ENCODE measurements around the gene TIPIN. TPM values are rescaled to one million over a fixed set of nuclear protein-coding genes. Genes with fewer than 3 reads are reported as not detected.

The TIPIN gene
- polyA plus RNA-seq, 1 of the 3 experiments (the other 2 are of a cell fraction): 5.7 TPM

DNA sequence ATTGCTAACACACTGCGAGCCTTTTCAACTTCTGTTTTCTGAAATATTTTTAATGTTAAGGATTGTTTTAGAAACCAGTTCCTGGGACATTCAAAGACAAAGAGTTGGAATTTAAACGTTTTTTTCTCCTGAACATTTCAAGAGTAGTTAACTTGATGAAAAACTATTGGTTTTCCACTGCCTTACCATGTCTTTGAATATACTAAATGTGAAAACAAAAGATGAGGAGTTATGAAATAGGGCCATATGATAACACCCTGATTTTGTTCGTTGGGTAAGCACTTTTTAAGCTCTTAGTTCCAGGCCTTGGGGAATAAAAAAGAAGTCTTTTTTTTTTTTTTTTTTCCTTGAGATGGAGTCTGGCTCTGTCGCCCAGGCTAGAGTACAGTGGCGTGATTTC lies 60.3 kb downstream of the TIPIN start:
- no peak overlapping the region for H3K9ac ChIP-seq
- peaks cover 26% of the 10 kb centered on the region for H3F3A ChIP-seq (replicated peaks; ENCODE audit: insufficient read depth)
- H2AFZ ChIP-seq (ENCODE audit: low read depth): no peak overlapping the region
- H3K4me1 ChIP-seq (ENCODE audit: control insufficient read depth in 1 of 2, insufficient read depth in 2 of 2, low read depth in 1 of 2, low read length in 1 of 2): peaks cover 26% of the 10 kb centered on the region in 2 experiments; a peak in 3 of 4 replicates
- ChIA-PET POLR2A (no interaction called here), CTCF (no interaction called here)
- H3K27me3 ChIP-seq (ENCODE audit: insufficient read depth): no peaks in the 10 kb centered on the region
- no peak overlapping the region for H3K4me3 ChIP-seq (ENCODE audit: low read depth in 2 of 2, low read length in 1 of 2)
- DNase-seq: no peak
- no peaks in the 10 kb centered on the region for H3K9me3 ChIP-seq
- H3K9me2 ChIP-seq: no peaks in the 10 kb centered on the region
- peaks cover 0 to 9% of the 10 kb centered on the region in 2 experiments for H3K36me3 ChIP-seq (replicated peaks in 1 of 2; ENCODE audit: control insufficient read depth in 1 of 2, insufficient read depth in 2 of 2, low read length in 1 of 2)
- peaks cover 21% of the 10 kb centered on the region for H3K79me2 ChIP-seq (ENCODE audit: insufficient read depth)
- no peak overlapping the region for H3K27ac ChIP-seq (ENCODE audit: low read depth in 2 of 2, low read length in 1 of 2)
- TF ChIP-seq MXI1 (IDR thresholded peaks at IDR 0.05; ENCODE audit: low read depth, low read length) (no peak), GATA2 (CRISPR knock-in tag; IDR thresholded peaks at IDR 0.05) (no peak), ELF1 (IDR thresholded peaks at IDR 0.05) (no peak), CHD2 (IDR thresholded peaks at IDR 0.05; ENCODE audit: low read length, partially characterized antibody) (no peak), RAD21 (IDR thresholded peaks at IDR 0.05; ENCODE audit: low read length) (no peak), POLR2AphosphoS5 (IDR thresholded peaks at IDR 0.05; ENCODE audit: low read depth, low read length) (no peak)
- TF ChIP-seq, protein P1, sequence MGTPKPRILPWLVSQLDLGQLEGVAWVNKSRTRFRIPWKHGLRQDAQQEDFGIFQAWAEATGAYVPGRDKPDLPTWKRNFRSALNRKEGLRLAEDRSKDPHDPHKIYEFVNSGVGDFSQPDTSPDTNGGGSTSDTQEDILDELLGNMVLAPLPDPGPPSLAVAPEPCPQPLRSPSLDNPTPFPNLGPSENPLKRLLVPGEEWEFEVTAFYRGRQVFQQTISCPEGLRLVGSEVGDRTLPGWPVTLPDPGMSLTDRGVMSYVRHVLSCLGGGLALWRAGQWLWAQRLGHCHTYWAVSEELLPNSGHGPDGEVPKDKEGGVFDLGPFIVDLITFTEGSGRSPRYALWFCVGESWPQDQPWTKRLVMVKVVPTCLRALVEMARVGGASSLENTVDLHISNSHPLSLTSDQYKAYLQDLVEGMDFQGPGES (IDR thresholded peaks at IDR 0.05; ENCODE audit: low read depth, low read length): no peak
- TF ChIP-seq, protein P2, sequence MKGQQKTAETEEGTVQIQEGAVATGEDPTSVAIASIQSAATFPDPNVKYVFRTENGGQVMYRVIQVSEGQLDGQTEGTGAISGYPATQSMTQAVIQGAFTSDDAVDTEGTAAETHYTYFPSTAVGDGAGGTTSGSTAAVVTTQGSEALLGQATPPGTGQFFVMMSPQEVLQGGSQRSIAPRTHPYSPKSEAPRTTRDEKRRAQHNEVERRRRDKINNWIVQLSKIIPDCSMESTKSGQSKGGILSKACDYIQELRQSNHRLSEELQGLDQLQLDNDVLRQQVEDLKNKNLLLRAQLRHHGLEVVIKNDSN (IDR thresholded peaks at IDR 0.05; ENCODE audit: borderline replicate concordance, low read depth): no peak
- TF ChIP-seq, protein P3, sequence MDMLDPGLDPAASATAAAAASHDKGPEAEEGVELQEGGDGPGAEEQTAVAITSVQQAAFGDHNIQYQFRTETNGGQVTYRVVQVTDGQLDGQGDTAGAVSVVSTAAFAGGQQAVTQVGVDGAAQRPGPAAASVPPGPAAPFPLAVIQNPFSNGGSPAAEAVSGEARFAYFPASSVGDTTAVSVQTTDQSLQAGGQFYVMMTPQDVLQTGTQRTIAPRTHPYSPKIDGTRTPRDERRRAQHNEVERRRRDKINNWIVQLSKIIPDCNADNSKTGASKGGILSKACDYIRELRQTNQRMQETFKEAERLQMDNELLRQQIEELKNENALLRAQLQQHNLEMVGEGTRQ (IDR thresholded peaks at IDR 0.05; ENCODE audit: borderline replicate concordance, low read depth, low read length): no peak
- H3K4me2 ChIP-seq: peak overlapping the region; percentile 95; the same call in 1 of the 2 replicates
- H4K20me1 ChIP-seq (ENCODE audit: insufficient read depth): no peaks in the 10 kb centered on the region
- 84% methylated on average over 5 of the region's 5 CpGs for WGBS (ENCODE audit: low lambda C conversion rate)

DNA sequence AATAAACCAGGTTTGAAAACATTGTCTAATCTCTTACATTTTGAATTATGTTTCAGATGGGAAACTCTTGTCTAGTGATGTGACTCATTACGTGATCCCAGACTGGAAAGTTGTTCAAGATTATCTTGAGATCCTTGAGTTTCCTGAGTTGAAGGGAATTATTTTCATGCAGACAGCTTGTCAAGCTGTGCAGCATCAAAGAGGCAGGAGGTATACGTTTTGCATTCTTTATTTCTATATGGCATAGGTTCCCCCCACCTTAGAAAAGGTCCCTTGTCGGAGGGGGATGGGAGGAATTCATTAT lies 61.6 kb downstream of the TIPIN start:
- H3K27me3 ChIP-seq (ENCODE audit: insufficient read depth): no peaks in the 10 kb centered on the region
- peak overlapping the region; percentile 75 to 88 for H3K27ac ChIP-seq (ENCODE audit: low read depth in 2 of 2, low read length in 1 of 2)
- WGBS (ENCODE audit: low lambda C conversion rate): 25% methylated on average over 3 of the region's 3 CpGs
- POLR2A ChIA-PET: interaction anchor here (1.3 kb wide), 1 partner anchor 92 kb away, joined by 3 read pairs; the partner anchor contains the start of gene MAP2K1
- peak overlapping the region; percentile 82; the same call in 1 of the 2 replicates for H3K9ac ChIP-seq
- peaks cover 21% of the 10 kb centered on the region for H3K79me2 ChIP-seq (ENCODE audit: insufficient read depth)
- no peaks in the 10 kb centered on the region for H3K9me2 ChIP-seq
- H3F3A ChIP-seq (replicated peaks; ENCODE audit: insufficient read depth): peaks cover 23% of the 10 kb centered on the region
- CTCF ChIA-PET: interaction anchor here (0.7 to 1.1 kb wide), 3 partner anchors 12 to 379 kb away, joined by 3 to 4 read pairs (median 3); no protein-coding TSS in a partner anchor
- H3K36me3 ChIP-seq (replicated peaks in 1 of 2; ENCODE audit: control insufficient read depth in 1 of 2, insufficient read depth in 2 of 2, low read length in 1 of 2): peaks cover 0 to 9% of the 10 kb centered on the region in 2 experiments
- H2AFZ ChIP-seq (ENCODE audit: low read depth): no peak overlapping the region
- peak overlapping the region; percentile 66 to 80; a peak in 3 of 4 replicates for H3K4me3 ChIP-seq (ENCODE audit: low read depth in 2 of 2, low read length in 1 of 2)
- no peaks in the 10 kb centered on the region for H3K9me3 ChIP-seq
- DNase-seq: no peak
- TF ChIP-seq EP300 (IDR thresholded peaks at IDR 0.05; ENCODE audit: borderline replicate concordance in 1 of 2, low read depth in 1 of 2, low read length in 1 of 2) (0 out of 4 replicates have a peak, but pooled peaks of 1 of the 2 experiments have one; percentile 11), FOSL2 (IDR thresholded peaks at IDR 0.05; ENCODE audit: borderline replicate concordance, low read depth) (peak; percentile 2; the same call in 1 of the 2 replicates), TCF12 (IDR thresholded peaks at IDR 0.05) (peak; percentile 62), SIN3A (IDR thresholded peaks at IDR 0.05; ENCODE audit: borderline replicate concordance, low read depth, low read length) (0 out of 2 replicates have a peak, but pooled peaks have one; percentile 9), FOXJ3 (CRISPR knock-in tag; IDR thresholded peaks at IDR 0.05) (no peak)
- TF ChIP-seq, protein P4, sequence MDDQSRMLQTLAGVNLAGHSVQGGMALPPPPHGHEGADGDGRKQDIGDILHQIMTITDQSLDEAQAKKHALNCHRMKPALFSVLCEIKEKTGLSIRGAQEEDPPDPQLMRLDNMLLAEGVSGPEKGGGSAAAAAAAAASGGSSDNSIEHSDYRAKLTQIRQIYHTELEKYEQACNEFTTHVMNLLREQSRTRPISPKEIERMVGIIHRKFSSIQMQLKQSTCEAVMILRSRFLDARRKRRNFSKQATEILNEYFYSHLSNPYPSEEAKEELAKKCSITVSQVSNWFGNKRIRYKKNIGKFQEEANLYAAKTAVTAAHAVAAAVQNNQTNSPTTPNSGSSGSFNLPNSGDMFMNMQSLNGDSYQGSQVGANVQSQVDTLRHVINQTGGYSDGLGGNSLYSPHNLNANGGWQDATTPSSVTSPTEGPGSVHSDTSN (IDR thresholded peaks at IDR 0.05): peak; percentile 65
- H3K4me2 ChIP-seq: peak overlapping the region; percentile 95
- no peaks in the 10 kb centered on the region for H4K20me1 ChIP-seq (ENCODE audit: insufficient read depth)
- peaks cover 26% of the 10 kb centered on the region in 2 experiments; a peak in 3 of 4 replicates for H3K4me1 ChIP-seq (ENCODE audit: control insufficient read depth in 1 of 2, insufficient read depth in 2 of 2, low read depth in 1 of 2, low read length in 1 of 2)
